GM08714 (cell line): ENCODE measurements around the gene AKNAD1.
"Not testable (repeated sequence)": the region's sequence is repeated elsewhere in the genome, so short reads cannot be mapped to it uniquely, and the experiment has no call there.

Experiments
- H3K4me3 ChIP-seq: fragments of 200-500 bp; sonication (Bioruptor generic); 2 replicates; pipeline ENCODE4 v1.5.1; 2014; ENCODE audit warnings: mild to moderate bottlenecking, low read length, inconsistent platforms
- ZNF274 ChIP-seq: IDR thresholded peaks from 2 replicates; pipeline ENCODE4 v1.6.1; 2012; ENCODE audit warnings: mild to moderate bottlenecking, low read depth, low read length

The AKNAD1 gene

GRCh38 chr1:108856994-108857393 lies at the start of gene AKNAD1:
AKNAD1 (minus strand) TSS chr1:108857094; CDS start chr1:108852664, 4,430 bp downstream.
- no peak for TF ChIP-seq ZNF274
- H3K4me3 ChIP-seq: no peak within 1 kb of the TSS

- TF ChIP-seq ZNF274: no peak
- H3K4me3 ChIP-seq: no peak overlapping the region
Measured at GRCh38 chr1:108901106-108901505, 44.2 kb upstream of the AKNAD1 start.

- no peak for TF ChIP-seq ZNF274
- H3K4me3 ChIP-seq: no peak overlapping the region
Measured at GRCh38 chr1:108897865-108898720, 41.2 kb upstream of the AKNAD1 start.

- H3K4me3 ChIP-seq: no peak overlapping the region
- no peak for TF ChIP-seq ZNF274
Measured at GRCh38 chr1:108896146-108897145, 39.6 kb upstream of the AKNAD1 start.

GRCh38 chr1:108893141-108893530 lies 36.2 kb upstream of the AKNAD1 start:
- TF ChIP-seq ZNF274: no peak
- no peak overlapping the region for H3K4me3 ChIP-seq

- no peak for TF ChIP-seq ZNF274
- H3K4me3 ChIP-seq: no peak overlapping the region
Measured at GRCh38 chr1:108892356-108893140, 35.7 kb upstream of the AKNAD1 start.

GRCh38 chr1:108889706-108890384 lies 33.0 kb upstream of the AKNAD1 start:
- H3K4me3 ChIP-seq: no peak overlapping the region
- no peak for TF ChIP-seq ZNF274

GRCh38 chr1:108889006-108889645 lies 32.2 kb upstream of the AKNAD1 start:
- H3K4me3 ChIP-seq: not testable (repeated sequence)

- H3K4me3 ChIP-seq: no peak overlapping the region
Measured at GRCh38 chr1:108886292-108886691, 29.4 kb upstream of the AKNAD1 start.

GRCh38 chr1:108884968-108885367 lies 28.1 kb upstream of the AKNAD1 start:
- TF ChIP-seq ZNF274: no peak
- H3K4me3 ChIP-seq: no peak overlapping the region

More at GRCh38 chr1:108886292-108886691, 29.4 kb upstream of the AKNAD1 start:
- TF ChIP-seq ZNF274: no peak

GRCh38 chr1:108882837-108883236 lies 25.9 kb upstream of the AKNAD1 start:
- no peak overlapping the region for H3K4me3 ChIP-seq
- no peak for TF ChIP-seq ZNF274

- no peak for TF ChIP-seq ZNF274
- H3K4me3 ChIP-seq: no peak overlapping the region
Measured at GRCh38 chr1:108881369-108881768, 24.5 kb upstream of the AKNAD1 start.

GRCh38 chr1:108880850-108881249 lies 24.0 kb upstream of the AKNAD1 start:
- TF ChIP-seq ZNF274: no peak
- no peak overlapping the region for H3K4me3 ChIP-seq
